NCI-H69 (cell line): ENCODE results near the gene WNT5B.

Experiments used
- DNase-seq: peaks from one replicate; lab custom pipeline; 2025; lab: John Stamatoyannopoulos, UW

Gene WNT5B

GRCh38 chr12:1630133-1630826 lies 1.2 kb downstream of the WNT5B start:
- DNase-seq: peak; percentile 84

DNA sequence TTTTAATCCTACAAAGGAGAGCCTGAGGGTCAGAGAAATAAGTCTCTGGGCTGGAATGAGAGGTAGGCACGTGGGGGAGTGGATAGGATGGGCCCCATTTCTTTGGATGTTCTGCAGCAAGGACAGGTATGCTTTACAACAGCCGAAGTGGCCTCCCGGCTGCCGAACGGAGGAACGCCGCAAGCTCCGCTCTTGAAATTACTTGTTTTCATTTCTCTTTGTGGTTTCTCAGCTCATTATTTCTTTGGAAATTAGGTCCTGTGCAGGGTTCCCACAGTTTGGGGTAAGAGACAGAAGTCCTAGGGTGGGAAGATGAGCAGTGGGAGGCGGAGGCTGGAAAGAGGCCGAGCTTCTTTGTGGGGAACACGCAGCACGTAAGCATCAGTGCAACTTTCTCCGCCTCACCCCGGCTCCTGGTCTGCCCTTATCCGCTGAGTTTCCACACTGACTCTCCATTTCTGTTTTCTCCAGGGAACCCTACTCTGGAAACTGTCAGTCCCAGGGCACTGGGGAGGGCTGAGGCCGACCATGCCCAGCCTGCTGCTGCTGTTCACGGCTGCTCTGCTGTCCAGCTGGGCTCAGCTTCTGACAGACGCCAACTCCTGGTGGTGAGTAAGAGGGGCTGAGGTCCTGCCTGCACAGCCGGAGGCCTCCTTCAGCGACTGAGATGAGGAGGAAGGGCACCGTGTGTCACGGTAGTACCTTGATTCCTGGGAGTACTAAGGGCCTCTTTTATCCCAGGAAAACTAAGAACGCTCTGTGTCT lies 2.0 kb downstream of the WNT5B start:
- DNase-seq: no peak

DNA sequence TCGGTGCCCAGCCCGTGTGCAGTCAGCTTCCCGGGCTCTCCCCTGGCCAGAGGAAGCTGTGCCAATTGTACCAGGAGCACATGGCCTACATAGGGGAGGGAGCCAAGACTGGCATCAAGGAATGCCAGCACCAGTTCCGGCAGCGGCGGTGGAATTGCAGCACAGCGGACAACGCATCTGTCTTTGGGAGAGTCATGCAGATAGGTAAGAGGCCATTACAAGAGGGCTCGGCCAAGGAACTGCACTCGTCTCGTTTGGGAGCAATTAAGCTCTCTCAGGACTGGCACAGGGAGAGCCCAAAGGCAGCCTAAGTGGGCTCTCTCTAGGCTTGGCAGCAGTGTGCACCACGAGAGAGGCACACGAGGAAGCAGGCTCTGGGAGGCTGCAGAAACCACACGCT lies 3.7 kb downstream of the WNT5B start:
- DNase-seq: no peak

DNA sequence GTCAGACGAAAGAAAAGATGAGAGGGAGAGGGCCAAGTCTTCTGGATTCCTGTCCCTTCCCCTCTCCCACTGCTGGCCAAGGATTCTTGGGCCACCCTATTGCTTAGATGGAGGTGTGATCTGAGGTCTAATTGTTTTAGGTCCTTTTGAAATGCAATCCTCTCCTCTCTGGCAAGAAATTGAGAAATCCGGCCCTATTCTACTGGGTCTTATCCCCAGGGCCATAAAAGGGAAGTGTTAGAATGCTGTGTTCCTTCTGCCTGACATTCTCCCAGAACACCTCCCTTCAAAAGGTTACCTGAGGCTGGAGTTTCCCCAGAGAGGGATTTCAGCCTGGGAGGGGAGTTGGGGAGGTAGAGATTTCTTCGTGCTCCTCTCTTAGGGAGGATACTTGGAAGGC lies 4.4 kb downstream of the WNT5B start:
- no peak for DNase-seq

DNA sequence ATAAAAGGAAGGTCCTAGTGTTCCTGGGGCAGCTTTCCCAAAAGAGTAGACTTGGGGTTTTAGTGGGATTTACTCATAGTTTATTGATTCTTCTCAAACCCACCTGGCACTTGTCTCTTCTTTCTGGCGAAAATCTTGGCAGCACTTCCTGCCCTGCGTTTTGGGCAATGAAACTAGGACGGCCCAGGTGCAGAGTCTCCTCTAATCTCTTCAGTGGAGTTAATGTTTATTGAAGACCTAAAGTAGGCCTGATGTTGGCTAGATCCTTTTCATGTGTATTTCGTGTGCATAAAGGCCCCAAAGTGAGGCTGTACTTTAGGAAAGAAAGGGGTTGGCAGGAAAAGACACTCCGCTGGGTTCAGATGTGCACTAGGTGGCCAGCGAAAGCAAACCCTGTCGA lies 5.1 kb downstream of the WNT5B start:
- DNase-seq: no peak

DNA sequence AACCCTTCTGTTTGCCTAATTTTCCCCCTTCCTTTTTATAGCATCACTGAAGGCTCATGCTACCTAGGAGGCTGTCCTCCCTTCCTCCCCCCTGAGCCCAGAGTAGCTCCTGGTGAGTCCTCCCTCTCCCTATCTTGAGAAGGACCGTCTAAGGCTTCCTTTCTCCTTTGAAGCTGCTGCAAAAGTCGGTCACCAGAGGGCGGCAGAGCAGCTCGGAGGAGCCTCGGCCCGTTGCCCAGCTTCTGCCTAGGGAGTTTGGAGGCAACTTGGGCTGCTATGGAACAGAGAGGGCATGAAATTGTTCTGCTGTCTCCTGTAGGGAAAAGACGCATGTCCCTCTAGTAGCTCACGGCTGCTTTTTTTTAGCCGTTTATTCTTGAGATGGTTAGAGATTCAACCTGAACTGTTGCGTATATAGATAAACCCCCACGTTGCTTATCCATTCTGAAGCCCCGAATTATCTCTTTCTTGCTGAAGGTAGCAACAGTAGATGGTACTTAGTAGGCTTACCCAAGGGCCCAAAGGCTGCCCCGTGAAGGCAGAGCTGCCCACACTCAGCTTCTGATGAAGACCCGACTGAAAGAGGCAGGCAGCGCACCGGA lies 5.7 kb downstream of the WNT5B start:
- peak; percentile 82 for DNase-seq

DNA sequence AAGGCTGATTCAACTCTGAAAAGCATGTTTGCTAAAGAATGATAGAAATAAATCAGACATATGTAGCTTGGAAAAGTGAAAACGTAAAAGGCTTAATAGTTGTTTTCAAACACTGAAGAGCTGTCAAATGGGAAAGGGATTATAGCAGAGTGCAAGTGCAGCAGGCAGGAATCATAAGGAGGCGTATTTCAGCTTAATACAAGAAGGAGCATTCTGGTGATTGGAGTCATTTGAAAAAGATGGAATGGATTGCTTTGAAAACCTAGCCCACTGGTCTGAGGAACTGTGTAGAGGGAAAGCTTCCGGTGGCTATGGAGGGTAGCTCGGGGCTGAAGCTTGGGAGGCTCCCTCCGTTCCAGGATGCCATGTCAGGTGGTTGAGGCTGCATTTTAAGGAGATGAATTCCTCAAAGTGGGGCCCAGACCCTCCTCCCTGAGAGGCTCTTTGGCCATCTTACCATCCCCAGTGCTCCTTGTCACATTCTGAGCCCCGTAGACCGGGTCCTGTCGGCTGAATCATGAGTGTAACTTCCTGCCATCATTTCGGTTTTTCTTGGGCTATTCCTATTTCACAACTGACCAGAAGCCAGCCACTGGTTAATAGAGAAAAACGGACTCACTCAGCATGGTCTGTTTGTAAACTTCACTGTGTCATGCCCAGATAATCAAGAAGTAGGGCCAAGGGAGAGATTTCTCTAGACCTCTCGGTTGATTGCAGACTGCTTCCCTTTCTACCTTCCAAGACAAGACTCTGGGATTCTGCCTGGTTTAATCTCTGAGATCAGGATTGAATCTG lies 6.5 kb downstream of the WNT5B start:
- no peak for DNase-seq

- DNase-seq: no peak
Measured at GRCh38 chr12:1638203-1638602, 9.2 kb downstream of the WNT5B start.

- no peak for DNase-seq
Measured at GRCh38 chr12:1639538-1639937, 10.5 kb downstream of the WNT5B start.

GRCh38 chr12:1640328-1641234 lies 11.6 kb downstream of the WNT5B start:
- DNase-seq: no peak

GRCh38 chr12:1642513-1642912 lies 13.5 kb downstream of the WNT5B start:
- DNase-seq: peak; percentile 56

DNA sequence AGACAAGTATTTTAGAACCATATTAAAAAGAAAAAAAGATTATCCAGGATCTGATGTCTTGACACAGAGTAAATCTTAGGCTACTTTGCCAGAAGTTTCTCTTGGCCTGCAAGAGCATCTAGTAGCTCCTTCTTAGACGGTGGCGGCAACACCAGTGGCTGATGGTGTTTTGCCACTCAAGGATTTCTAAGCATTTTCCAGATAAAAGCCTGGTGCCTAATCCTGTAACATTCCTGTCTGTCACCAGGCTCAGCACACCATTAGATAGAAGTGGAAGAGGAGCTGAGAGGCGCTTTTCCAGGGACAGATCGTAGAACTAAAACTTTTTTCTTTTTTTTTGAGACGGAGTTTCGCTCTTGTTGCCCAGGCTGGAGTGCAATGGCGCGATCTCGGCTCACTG lies 14.0 kb downstream of the WNT5B start:
- no peak for DNase-seq

GRCh38 chr12:1643905-1644533 lies 15.0 kb downstream of the WNT5B start:
- peak; percentile 42 for DNase-seq

DNA sequence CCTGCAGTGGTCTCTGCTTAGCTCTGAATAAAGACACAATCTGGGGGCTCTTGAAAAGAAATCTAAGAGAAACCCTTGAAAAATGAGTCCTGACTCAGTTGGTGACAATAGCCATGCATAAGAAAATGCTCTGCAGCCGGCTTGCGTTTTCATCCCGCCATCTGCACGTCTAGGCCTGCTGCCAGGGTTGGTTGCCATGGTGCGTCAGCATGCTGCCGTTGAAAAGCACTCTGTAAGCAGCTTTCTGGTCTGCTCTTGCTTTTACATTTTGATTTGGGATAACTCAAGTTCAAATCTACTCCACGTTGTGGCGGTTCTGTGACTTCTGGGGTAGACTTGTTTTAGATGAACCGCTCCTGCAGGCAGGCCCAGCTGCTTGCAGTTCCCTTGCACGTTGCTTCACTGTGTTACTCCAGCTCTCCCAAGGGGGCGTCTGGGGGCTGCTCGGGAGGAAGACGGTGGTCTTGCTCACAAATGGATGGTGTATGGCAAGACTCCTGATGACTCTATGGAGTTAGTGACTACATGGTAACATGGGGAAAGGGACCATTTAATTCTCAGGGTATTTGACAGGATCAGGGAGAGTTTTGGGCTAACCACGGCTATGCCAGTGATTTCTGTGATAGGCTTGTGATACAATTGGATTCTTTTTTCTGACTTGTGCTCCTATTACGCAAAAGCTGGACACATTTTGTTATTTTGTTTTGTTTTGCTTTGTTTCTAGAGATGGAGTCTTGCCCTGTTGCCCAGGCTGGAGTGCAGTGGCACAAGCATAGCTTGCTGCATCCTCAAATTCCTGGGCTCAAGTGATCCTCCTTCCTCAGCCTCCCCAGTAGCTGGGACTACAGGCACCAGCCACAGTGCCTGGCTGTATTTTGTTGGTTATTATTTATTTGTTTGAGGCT lies 15.8 kb downstream of the WNT5B start:
- DNase-seq: peak; percentile 93

GRCh38 chr12:1645819-1646218 lies 16.8 kb downstream of the WNT5B start:
- no peak for DNase-seq

DNA sequence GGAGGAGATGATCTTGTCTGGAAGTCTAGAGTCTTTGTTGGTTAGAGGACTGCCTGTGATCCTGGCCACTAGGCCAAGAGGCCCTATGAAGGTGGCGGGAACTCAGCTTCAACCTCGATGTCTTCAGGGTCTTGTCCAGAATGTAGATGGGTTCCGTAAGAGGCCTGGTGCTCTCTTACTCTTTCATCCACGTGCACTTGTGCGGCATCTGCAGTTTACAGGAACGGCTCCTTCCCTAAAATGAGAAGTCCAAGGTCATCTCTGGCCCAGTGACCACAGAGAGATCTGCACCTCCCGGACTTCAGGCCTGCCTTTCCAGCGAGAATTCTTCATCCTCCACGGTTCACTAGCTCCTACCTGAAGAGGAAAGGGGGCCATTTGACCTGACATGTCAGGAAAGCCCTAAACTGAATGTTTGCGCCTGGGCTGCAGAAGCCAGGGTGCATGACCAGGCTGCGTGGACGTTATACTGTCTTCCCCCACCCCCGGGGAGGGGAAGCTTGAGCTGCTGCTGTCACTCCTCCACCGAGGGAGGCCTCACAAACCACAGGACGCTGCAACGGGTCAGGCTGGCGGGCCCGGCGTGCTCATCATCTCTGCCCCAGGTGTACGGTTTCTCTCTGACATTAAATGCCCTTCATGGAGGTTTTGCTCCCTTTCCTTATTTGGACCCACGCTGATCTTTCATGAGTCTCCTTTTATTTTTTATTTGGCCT lies 17.7 kb downstream of the WNT5B start:
- no peak for DNase-seq

DNA sequence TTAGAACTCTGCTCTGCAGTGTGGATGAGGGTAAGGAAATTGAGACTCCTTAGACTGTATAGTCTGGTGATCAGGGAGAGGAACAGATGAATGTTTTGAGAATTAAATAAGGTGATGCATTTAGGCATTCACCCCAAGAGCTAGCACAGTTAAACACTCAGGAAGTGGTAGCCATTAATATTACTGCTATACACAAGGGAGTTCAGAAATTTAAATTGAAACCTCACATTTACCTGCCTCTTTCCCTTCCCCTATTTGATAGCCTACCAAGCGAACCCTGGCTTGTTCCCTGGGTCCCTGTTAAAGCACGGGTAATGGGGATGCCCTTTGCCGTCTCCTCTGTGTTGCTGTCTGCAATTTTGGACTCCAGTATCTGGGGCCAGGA lies 18.2 kb downstream of the WNT5B start:
- DNase-seq: no peak

GRCh38 chr12:1650260-1650977 lies 21.4 kb downstream of the WNT5B start:
- no peak for DNase-seq

DNA sequence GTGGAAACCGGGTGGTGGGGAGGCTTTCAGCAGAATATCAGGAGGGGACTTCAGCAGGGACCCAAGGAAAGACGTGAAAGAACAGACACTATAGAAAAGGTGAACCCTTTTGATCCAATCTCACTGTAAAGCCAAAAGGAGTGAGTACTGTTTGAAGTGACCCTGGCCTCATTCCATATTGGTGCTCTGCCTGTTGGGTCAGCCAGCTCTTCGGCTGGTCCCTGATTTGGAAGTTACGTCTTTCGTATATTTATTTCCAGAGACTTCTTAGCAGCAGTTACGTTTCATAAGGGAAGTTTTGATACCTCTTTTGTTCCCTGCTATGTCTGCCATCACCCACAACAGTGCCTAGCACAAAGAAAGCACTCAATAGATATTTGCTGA lies 21.9 kb downstream of the WNT5B start:
- DNase-seq: no peak
